ENCODE results near the gene P3H1. TPM values are rescaled to one million over a fixed set of nuclear protein-coding genes. Genes with fewer than 3 reads are reported as not detected.

The P3H1 gene
- total RNA-seq, 1 donor from 2014 or later: 24.4 TPM

DNA sequence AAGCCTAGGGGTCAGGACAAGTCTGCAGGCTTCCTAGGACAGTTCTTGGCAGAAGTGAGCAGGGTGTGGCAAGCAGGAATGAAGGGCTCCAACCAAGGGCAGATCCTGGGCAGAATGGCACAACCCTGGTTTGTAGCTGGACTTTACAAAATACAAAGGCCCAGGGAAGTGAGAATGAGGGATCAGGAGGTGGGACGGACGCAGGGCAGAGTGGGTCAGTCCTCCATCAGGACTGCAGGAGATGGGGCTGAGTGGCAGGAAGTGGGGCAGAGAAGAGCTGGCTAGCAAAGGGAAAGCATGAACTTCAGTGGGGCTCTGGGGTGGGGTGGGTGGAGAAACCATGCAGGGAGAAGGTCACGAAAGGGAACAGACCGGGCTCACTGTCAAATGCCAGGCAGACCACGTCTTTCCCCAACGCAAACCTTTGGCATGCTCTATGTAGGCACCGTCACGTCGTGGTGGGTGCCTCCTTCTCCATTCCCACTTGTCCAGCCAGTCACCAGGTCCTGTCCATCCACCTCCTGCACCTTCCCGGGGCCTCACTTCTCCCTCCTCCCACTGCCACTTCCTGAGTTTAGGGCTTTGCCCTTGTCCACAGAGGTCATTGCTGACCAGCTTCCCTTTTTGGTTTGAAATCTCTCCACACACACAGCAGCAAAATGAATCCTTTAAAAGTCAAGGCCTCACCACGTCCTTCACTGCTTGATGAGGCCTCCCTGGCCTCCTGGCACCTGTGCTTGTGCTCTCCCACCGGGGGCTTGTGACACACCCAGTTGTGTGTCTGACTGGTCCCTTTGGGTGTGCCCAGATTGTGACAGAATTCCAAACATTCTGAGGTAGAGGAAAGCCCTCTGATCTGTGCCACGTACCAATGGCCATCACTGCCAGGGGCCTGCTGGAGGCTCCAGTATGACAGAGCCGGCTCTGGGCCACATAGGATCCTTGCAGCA is 18.1 kb downstream of the P3H1 start:
- Histone ChIP-seq H3K27ac (no peak overlapping the region), H3K4me3 (no peak overlapping the region), H3K36me3 (peaks cover 64% of the 10 kb centered on the region), H3K27me3 (ENCODE audit: low read depth) (no peaks in the 10 kb centered on the region), H3K9me3 (no peaks in the 10 kb centered on the region), H3K4me1 (no peaks in the 10 kb centered on the region)
- ATAC-seq (peak; percentile 27 to 50), DNase-seq (no peak)
- intact Hi-C loops (cut with DNase I): no loop called here
- TF ChIP-seq, protein P1, sequence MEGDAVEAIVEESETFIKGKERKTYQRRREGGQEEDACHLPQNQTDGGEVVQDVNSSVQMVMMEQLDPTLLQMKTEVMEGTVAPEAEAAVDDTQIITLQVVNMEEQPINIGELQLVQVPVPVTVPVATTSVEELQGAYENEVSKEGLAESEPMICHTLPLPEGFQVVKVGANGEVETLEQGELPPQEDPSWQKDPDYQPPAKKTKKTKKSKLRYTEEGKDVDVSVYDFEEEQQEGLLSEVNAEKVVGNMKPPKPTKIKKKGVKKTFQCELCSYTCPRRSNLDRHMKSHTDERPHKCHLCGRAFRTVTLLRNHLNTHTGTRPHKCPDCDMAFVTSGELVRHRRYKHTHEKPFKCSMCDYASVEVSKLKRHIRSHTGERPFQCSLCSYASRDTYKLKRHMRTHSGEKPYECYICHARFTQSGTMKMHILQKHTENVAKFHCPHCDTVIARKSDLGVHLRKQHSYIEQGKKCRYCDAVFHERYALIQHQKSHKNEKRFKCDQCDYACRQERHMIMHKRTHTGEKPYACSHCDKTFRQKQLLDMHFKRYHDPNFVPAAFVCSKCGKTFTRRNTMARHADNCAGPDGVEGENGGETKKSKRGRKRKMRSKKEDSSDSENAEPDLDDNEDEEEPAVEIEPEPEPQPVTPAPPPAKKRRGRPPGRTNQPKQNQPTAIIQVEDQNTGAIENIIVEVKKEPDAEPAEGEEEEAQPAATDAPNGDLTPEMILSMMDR (IDR thresholded peaks at IDR 0.05): no peak

DNA sequence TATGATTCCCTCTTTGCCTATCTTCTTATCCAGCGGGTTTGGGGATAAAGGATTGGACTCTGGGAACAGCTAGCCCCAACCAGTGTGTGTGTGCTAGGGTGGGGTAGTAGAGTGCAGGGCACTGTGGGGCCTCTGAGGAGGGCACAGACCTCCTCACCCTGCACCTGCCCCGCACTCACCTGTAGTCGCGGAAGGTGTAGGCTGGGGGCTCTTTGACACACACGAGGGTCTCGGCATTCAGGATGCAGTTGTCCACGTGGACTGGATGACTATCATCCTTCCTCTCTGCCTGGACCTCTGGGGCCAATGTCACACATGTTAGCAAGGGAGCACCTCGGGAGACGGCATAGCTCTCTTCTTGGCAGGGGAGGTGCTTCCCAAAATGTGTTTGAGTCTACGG is 18.8 kb downstream of the P3H1 start:
- no peak overlapping the region for H3K27ac ChIP-seq
- no peak for ATAC-seq
- no peaks in the 10 kb centered on the region for H3K4me1 ChIP-seq
- no peaks in the 10 kb centered on the region for H3K27me3 ChIP-seq (ENCODE audit: low read depth)
- no peak for DNase-seq
- peaks cover 57% of the 10 kb centered on the region for H3K36me3 ChIP-seq
- intact Hi-C loops (cut with DNase I): no loop called here
- TF ChIP-seq, protein P1 (IDR thresholded peaks at IDR 0.05): no peak
- no peak overlapping the region for H3K4me3 ChIP-seq
- no peaks in the 10 kb centered on the region for H3K9me3 ChIP-seq

DNA sequence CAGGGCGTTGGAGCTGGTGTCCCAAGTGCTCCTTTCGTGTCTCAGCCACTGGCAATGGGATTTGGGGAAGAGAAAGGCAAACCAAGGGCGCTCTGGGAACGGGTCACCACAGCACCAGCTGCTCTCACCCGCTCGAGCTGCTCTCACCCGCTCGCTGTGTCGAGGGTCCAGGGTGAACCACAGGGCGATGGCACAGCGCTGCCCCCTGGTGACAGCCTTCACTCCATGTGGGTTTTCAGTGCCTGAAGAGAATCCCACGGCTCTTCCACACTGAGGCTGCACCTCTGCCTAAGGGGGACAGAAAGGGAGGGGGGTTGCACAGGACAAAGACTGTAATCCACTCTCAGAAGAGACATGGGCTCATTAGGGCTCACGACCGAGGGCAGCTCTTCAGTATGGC is 19.7 kb downstream of the P3H1 start:
- TF ChIP-seq, protein P1 (IDR thresholded peaks at IDR 0.05): peak; percentile 51
- H3K4me3 ChIP-seq: no peak overlapping the region
- H3K4me1 ChIP-seq: no peaks in the 10 kb centered on the region
- DNase-seq: no peak
- H3K9me3 ChIP-seq: no peaks in the 10 kb centered on the region
- intact Hi-C loops (cut with DNase I): no loop called here
- peak; percentile 63 to 72 for ATAC-seq
- H3K27me3 ChIP-seq (ENCODE audit: low read depth): no peaks in the 10 kb centered on the region
- H3K36me3 ChIP-seq: peaks cover 48% of the 10 kb centered on the region
- H3K27ac ChIP-seq: no peak overlapping the region

DNA sequence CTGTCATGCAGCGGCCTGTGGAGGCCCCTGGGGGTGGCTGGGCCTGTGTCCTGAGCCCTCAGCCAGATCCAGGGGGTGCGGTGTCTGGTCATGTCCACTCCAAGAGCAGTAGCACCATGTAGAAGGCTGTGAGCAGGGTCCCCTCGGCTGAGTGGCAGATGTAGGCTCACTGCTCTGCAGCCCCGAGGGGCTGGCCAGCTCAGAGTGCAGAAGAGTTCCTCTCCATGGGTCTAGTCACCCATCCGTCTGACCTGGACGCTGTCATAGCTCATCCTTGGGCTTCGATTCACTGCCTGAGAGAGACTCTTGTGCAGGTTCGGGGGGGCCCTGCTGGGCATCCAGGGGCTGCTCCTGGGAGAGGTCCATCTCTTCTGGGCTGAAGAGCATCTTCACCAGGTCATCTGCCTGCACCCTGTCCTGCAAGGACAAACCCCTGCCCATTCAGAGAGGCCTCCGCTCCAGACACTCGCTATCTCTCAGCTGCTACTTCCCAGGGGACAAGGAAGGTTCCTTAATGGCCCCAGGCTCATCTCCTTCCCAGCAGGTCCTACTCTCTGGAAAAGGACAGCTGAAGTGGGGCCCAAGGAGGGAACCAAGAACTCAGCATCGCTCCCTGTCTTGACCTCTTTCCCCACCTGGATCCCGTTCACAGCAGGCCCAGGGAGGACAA is 20.3 kb downstream of the P3H1 start:
- TF ChIP-seq, protein P1 (IDR thresholded peaks at IDR 0.05): no peak
- Histone ChIP-seq H3K27me3 (ENCODE audit: low read depth) (no peaks in the 10 kb centered on the region), H3K4me1 (no peaks in the 10 kb centered on the region), H3K9me3 (no peaks in the 10 kb centered on the region), H3K36me3 (peaks cover 42% of the 10 kb centered on the region), H3K4me3 (no peak overlapping the region), H3K27ac (no peak overlapping the region)
- intact Hi-C loops (cut with DNase I): no loop called here
- DNase-seq (no peak), ATAC-seq (no peak)

DNA sequence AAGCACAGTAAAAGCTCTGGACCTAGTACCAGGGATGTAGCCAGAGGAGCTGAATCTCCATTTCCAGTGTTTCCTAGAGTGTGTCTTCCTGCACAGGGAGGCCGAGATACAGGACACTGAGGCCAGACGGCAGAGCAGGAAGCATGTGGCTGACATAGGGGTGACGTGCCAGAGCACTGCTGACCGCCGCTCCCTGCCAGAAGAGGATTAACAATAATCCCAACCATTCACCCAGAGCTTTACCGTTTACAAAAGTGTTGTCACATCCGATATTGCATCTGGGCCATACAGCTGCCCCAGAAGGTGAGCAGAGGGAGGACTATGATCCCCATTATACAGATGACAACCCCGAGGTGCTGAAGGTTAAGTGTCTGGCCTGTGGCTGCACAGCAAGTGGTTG is 21.0 kb downstream of the P3H1 start:
- H3K4me3 ChIP-seq: no peak overlapping the region
- DNase-seq: no peak
- H3K36me3 ChIP-seq: peaks cover 41% of the 10 kb centered on the region
- intact Hi-C loops (cut with DNase I): no loop called here
- H3K4me1 ChIP-seq: no peaks in the 10 kb centered on the region
- ATAC-seq: no peak
- no peaks in the 10 kb centered on the region for H3K9me3 ChIP-seq
- H3K27ac ChIP-seq: no peak overlapping the region
- no peaks in the 10 kb centered on the region for H3K27me3 ChIP-seq (ENCODE audit: low read depth)
- TF ChIP-seq, protein P1 (IDR thresholded peaks at IDR 0.05): no peak

Data from lower lobe of right lung (tissue), 2 donors.